ENCODE data around the gene CAMK2A.

- TF ChIP-seq POLR2A (IDR thresholded peaks at IDR 0.05; ENCODE audit: low read depth, low read length) (no peak), RCOR1 (IDR thresholded peaks at IDR 0.05; ENCODE audit: insufficient replicate concordance, low read length) (no peak), USF2 (IDR thresholded peaks at IDR 0.05; ENCODE audit: low read depth, low read length) (no peak), BHLHE40 (IDR thresholded peaks at IDR 0.05; ENCODE audit: low read depth, low read length) (no peak), SMC3 (IDR thresholded peaks at IDR 0.05; ENCODE audit: low read depth, low read length) (no peak), MAZ (IDR thresholded peaks at IDR 0.05; ENCODE audit: borderline replicate concordance, low read depth, low read length) (no peak), CEBPB (IDR thresholded peaks at IDR 0.05; ENCODE audit: low read depth, low read length) (no peak)
- TF ChIP-seq, protein P1, sequence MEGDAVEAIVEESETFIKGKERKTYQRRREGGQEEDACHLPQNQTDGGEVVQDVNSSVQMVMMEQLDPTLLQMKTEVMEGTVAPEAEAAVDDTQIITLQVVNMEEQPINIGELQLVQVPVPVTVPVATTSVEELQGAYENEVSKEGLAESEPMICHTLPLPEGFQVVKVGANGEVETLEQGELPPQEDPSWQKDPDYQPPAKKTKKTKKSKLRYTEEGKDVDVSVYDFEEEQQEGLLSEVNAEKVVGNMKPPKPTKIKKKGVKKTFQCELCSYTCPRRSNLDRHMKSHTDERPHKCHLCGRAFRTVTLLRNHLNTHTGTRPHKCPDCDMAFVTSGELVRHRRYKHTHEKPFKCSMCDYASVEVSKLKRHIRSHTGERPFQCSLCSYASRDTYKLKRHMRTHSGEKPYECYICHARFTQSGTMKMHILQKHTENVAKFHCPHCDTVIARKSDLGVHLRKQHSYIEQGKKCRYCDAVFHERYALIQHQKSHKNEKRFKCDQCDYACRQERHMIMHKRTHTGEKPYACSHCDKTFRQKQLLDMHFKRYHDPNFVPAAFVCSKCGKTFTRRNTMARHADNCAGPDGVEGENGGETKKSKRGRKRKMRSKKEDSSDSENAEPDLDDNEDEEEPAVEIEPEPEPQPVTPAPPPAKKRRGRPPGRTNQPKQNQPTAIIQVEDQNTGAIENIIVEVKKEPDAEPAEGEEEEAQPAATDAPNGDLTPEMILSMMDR (conservative IDR thresholded peaks at IDR 0.05; ENCODE audit: low read depth, low read length), result no peak
Observed at GRCh38 chr5:150263375-150263775, 26.2 kb downstream of the CAMK2A start.

Data from IMR-90 (cell line).